Large intestine (tissue), 3 donors: ENCODE data around the gene TSPO2. TPM values are rescaled to one million over a fixed set of nuclear protein-coding genes. Genes with fewer than 3 reads are reported as not detected.

ENCODE experiments used
- DNase-seq, 2 donors: peaks; one replicate each; pipeline versions ENCODE4 v3.0.0 to v3.0.0-alpha.2; 2013
- H3K27ac ChIP-seq: one replicate; pipeline ENCODE4 v1.5.1; 2013; ENCODE audit warnings: low read length
- H3K27me3 ChIP-seq: 2 replicates; pipeline ENCODE4 v1.6.1; 2013; ENCODE audit warnings: low read length; ENCODE audit not compliant: control insufficient read depth, insufficient read depth
- H3K36me3 ChIP-seq: 2 replicates; pipeline ENCODE4 v1.6.1; 2013; ENCODE audit warnings: low read length; ENCODE audit not compliant: control insufficient read depth, insufficient read depth
- H3K4me1 ChIP-seq: one replicate; pipeline ENCODE4 v1.6.1; 2013; ENCODE audit warnings: low read length; ENCODE audit not compliant: control insufficient read depth, insufficient read depth
- H3K4me3 ChIP-seq: one replicate; pipeline ENCODE4 v1.5.1; 2013; ENCODE audit warnings: low read length
- H3K9me3 ChIP-seq: one replicate; pipeline ENCODE4 v1.6.1; 2013; ENCODE audit warnings: mild to moderate bottlenecking, low read depth, low read length, moderate library complexity; ENCODE audit not compliant: control insufficient read depth
- WGBS: methylation state at CpG from one replicate; pipeline ENCODE4 v1.1.5; 2013; ENCODE audit warnings: low lambda C conversion rate; ENCODE audit not compliant: insufficient coverage; 5-methylcytosine and 5-hydroxymethylcytosine counted together
- polyA plus RNA-seq: library from polyadenylated mRNA; unstranded; fragments of 120-200 nt; gene quantifications from one replicate; pipeline ENCODE4 v1.2.1, GENCODE V29; 2013

The TSPO2 gene
- polyA plus RNA-seq, 1 donor = 2.3 TPM

GRCh38 chr6:41027241-41027640 lies 15.0 kb upstream of the TSPO2 start:
- 100% methylated on average over 1 of the region's 4 CpGs for WGBS
- Histone ChIP-seq H3K4me3 (peak overlapping the region; percentile 1), H3K9me3 (no peaks in the 10 kb centered on the region), H3K4me1 (peaks cover 33% of the 10 kb centered on the region), H3K27me3 (no peaks in the 10 kb centered on the region), H3K27ac (peak overlapping the region; percentile 25), H3K36me3 (peaks cover 70% of the 10 kb centered on the region)
- DNase-seq = no peak

GRCh38 chr6:41027799-41028560 lies 14.3 kb upstream of the TSPO2 start:
- Histone ChIP-seq H3K9me3 (no peaks in the 10 kb centered on the region), H3K4me1 (peaks cover 33% of the 10 kb centered on the region), H3K36me3 (peaks cover 76% of the 10 kb centered on the region), H3K27ac (peak overlapping the region; percentile 47), H3K27me3 (no peaks in the 10 kb centered on the region), H3K4me3 (peak overlapping the region; percentile 37)
- DNase-seq = peak; percentile 54 to 72
- no CpG with 5 or more reads among the region's 45 CpGs for WGBS

- Histone ChIP-seq H3K9me3 (no peaks in the 10 kb centered on the region), H3K36me3 (peaks cover 81% of the 10 kb centered on the region), H3K27me3 (no peaks in the 10 kb centered on the region), H3K27ac (peak overlapping the region; percentile 47), H3K4me1 (peaks cover 36% of the 10 kb centered on the region), H3K4me3 (peak overlapping the region; percentile 37)
- DNase-seq = no peak
- WGBS = 80% methylated on average over 1 of the region's 13 CpGs
Measured at GRCh38 chr6:41028561-41029412, 13.5 kb upstream of the TSPO2 start.

- no peak overlapping the region for H3K27ac ChIP-seq
- H3K36me3 ChIP-seq = peaks cover 74% of the 10 kb centered on the region
- H3K4me3 ChIP-seq = no peak overlapping the region
- WGBS = no CpG with 5 or more reads among the region's 15 CpGs
- no peaks in the 10 kb centered on the region for H3K9me3 ChIP-seq
- peaks cover 50% of the 10 kb centered on the region for H3K4me1 ChIP-seq
- no peaks in the 10 kb centered on the region for H3K27me3 ChIP-seq
- no peak for DNase-seq
Measured at GRCh38 chr6:41032830-41033229, 9.4 kb upstream of the TSPO2 start.

GRCh38 chr6:41033776-41034175 lies 8.5 kb upstream of the TSPO2 start:
- Histone ChIP-seq H3K4me3 (no peak overlapping the region), H3K4me1 (peaks cover 42% of the 10 kb centered on the region), H3K36me3 (peaks cover 67% of the 10 kb centered on the region), H3K9me3 (no peaks in the 10 kb centered on the region), H3K27ac (no peak overlapping the region), H3K27me3 (no peaks in the 10 kb centered on the region)
- 60% methylated on average over 1 of the region's 13 CpGs for WGBS
- DNase-seq = no peak

GRCh38 chr6:41036186-41036585 lies 6.1 kb upstream of the TSPO2 start:
- DNase-seq = no peak
- H3K27ac ChIP-seq = peak overlapping the region; percentile 100
- no peaks in the 10 kb centered on the region for H3K9me3 ChIP-seq
- peak overlapping the region; percentile 70 for H3K4me3 ChIP-seq
- H3K36me3 ChIP-seq = peaks cover 43% of the 10 kb centered on the region
- H3K27me3 ChIP-seq = no peaks in the 10 kb centered on the region
- H3K4me1 ChIP-seq = peaks cover 43% of the 10 kb centered on the region
- 100% methylated on average over 1 of the region's 3 CpGs for WGBS

GRCh38 chr6:41036601-41037000 lies 5.7 kb upstream of the TSPO2 start:
- peak overlapping the region; percentile 70 for H3K4me3 ChIP-seq
- WGBS = no CpG with 5 or more reads among the region's 2 CpGs
- no peaks in the 10 kb centered on the region for H3K9me3 ChIP-seq
- H3K27me3 ChIP-seq = no peaks in the 10 kb centered on the region
- H3K27ac ChIP-seq = peak overlapping the region; percentile 100
- DNase-seq = no peak
- H3K36me3 ChIP-seq = peaks cover 39% of the 10 kb centered on the region
- peaks cover 43% of the 10 kb centered on the region for H3K4me1 ChIP-seq

GRCh38 chr6:41037107-41037900 lies 5.0 kb upstream of the TSPO2 start:
- Histone ChIP-seq H3K4me3 (peak overlapping the region; percentile 70), H3K9me3 (no peaks in the 10 kb centered on the region), H3K27ac (peak overlapping the region; percentile 100), H3K36me3 (peaks cover 32% of the 10 kb centered on the region), H3K27me3 (no peaks in the 10 kb centered on the region), H3K4me1 (peaks cover 39% of the 10 kb centered on the region)
- WGBS = 65% methylated on average over 2 of the region's 13 CpGs
- no peak for DNase-seq

GRCh38 chr6:41038205-41038604 lies 4.1 kb upstream of the TSPO2 start:
- Histone ChIP-seq H3K36me3 (peaks cover 24% of the 10 kb centered on the region), H3K27me3 (no peaks in the 10 kb centered on the region), H3K9me3 (no peaks in the 10 kb centered on the region), H3K27ac (peak overlapping the region; percentile 100), H3K4me1 (peaks cover 45% of the 10 kb centered on the region), H3K4me3 (peak overlapping the region; percentile 70)
- DNase-seq = peak; percentile 73 to 84
- WGBS = no CpG with 5 or more reads among the region's 3 CpGs
